ENCODE measurements around the gene ARL15. TPM values are rescaled to one million over a fixed set of nuclear protein-coding genes. Genes with fewer than 3 reads are reported as not detected.

Gene ARL15
- total RNA-seq, 3 donors from 2014 or later = 29.0 to 65.0 (median 42.9) TPM

DNA sequence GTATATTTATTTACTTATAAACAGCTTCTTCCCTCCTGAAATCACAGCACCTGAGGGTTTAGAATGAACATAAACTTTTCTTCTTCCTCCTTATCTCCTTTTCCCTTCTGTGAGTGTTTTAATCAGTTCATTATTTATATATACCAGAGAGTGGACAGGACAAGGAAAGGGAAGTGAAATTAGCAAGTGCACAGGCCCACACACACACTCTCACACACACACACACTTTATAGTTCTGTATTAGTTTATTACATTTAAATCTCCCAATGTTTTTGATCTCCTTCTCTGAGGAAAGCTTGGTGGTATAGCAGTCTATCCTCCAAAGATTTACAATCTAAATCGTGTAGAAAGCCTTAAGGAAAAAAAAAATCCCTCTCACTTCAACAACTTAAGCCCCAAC lies 396.4 kb downstream of the ARL15 start:
- DNase-seq (ENCODE audit: low spot score in 2 of 2) = no peak
- no peak overlapping the region for H3K27ac ChIP-seq
- no peaks in the 10 kb centered on the region for H3K36me3 ChIP-seq
- intact Hi-C loops (cut with DNase I; ENCODE audit: low total_unique reads) = no loop called here
- H3K4me1 ChIP-seq = no peaks in the 10 kb centered on the region
- H3K4me3 ChIP-seq = no peak overlapping the region
- no peaks in the 10 kb centered on the region for H3K27me3 ChIP-seq
- no peaks in the 10 kb centered on the region for H3K9me3 ChIP-seq
- TF ChIP-seq, protein P1, sequence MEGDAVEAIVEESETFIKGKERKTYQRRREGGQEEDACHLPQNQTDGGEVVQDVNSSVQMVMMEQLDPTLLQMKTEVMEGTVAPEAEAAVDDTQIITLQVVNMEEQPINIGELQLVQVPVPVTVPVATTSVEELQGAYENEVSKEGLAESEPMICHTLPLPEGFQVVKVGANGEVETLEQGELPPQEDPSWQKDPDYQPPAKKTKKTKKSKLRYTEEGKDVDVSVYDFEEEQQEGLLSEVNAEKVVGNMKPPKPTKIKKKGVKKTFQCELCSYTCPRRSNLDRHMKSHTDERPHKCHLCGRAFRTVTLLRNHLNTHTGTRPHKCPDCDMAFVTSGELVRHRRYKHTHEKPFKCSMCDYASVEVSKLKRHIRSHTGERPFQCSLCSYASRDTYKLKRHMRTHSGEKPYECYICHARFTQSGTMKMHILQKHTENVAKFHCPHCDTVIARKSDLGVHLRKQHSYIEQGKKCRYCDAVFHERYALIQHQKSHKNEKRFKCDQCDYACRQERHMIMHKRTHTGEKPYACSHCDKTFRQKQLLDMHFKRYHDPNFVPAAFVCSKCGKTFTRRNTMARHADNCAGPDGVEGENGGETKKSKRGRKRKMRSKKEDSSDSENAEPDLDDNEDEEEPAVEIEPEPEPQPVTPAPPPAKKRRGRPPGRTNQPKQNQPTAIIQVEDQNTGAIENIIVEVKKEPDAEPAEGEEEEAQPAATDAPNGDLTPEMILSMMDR (IDR thresholded peaks at IDR 0.05) = no peak
- no peak for TF ChIP-seq POLR2AphosphoS5 (IDR thresholded peaks at IDR 0.05)
- no peak for TF ChIP-seq POLR2A (IDR thresholded peaks at IDR 0.05)

DNA sequence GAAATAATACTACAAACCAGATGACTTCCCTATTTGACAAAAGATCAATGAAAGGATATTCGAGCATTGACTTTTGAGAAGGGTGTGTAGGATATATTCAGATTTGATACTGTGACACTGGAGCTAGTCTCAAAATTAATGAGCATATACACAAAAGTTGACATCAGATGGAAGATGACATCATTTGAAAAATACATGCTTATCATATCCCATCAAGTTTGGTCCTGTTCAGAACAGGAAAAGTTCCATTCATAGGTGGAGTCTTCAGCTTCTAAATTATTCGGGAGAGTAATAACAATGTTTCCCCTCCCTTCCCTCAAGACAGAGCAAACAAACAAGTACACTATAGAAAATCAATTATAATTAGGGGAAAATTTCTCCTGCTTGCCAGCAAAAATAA lies 401.6 kb downstream of the ARL15 start:
- H3K36me3 ChIP-seq = no peaks in the 10 kb centered on the region
- no peaks in the 10 kb centered on the region for H3K4me1 ChIP-seq
- intact Hi-C loops (cut with DNase I; ENCODE audit: low total_unique reads) = no loop called here
- no peaks in the 10 kb centered on the region for H3K27me3 ChIP-seq
- TF ChIP-seq POLR2AphosphoS5 (IDR thresholded peaks at IDR 0.05) (no peak), POLR2A (IDR thresholded peaks at IDR 0.05) (no peak)
- TF ChIP-seq, protein P1 (IDR thresholded peaks at IDR 0.05) = no peak
- H3K27ac ChIP-seq = no peak overlapping the region
- H3K9me3 ChIP-seq = no peaks in the 10 kb centered on the region
- no peak for DNase-seq (ENCODE audit: low spot score in 2 of 2)
- H3K4me3 ChIP-seq = no peak overlapping the region

DNA sequence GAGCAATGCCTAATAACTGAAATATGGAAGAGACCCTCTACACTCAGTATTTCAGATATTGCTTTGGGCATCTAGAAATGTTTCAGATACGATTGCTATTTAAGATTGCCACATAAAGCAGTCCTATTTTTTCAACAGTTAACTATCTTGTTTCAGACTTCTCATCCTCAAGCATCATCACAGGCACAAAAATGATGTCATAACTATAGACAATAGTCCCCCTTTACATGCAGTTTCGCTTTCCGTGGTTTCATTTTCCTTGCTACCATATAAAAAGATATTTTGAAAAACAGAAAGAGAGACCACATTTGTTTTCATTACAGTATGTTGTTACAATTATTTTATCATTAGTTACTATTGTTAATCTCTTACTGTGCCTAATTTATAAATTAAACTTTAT lies 402.5 kb downstream of the ARL15 start:
- TF ChIP-seq POLR2A (IDR thresholded peaks at IDR 0.05) = no peak
- TF ChIP-seq POLR2AphosphoS5 (IDR thresholded peaks at IDR 0.05) = no peak
- TF ChIP-seq, protein P1 (IDR thresholded peaks at IDR 0.05) = no peak
- no peaks in the 10 kb centered on the region for H3K4me1 ChIP-seq
- no peaks in the 10 kb centered on the region for H3K27me3 ChIP-seq
- H3K4me3 ChIP-seq = no peak overlapping the region
- intact Hi-C loops (cut with DNase I; ENCODE audit: low total_unique reads) = no loop called here
- H3K36me3 ChIP-seq = no peaks in the 10 kb centered on the region
- no peak for DNase-seq (ENCODE audit: low spot score in 2 of 2)
- no peak overlapping the region for H3K27ac ChIP-seq
- H3K9me3 ChIP-seq = no peaks in the 10 kb centered on the region

DNA sequence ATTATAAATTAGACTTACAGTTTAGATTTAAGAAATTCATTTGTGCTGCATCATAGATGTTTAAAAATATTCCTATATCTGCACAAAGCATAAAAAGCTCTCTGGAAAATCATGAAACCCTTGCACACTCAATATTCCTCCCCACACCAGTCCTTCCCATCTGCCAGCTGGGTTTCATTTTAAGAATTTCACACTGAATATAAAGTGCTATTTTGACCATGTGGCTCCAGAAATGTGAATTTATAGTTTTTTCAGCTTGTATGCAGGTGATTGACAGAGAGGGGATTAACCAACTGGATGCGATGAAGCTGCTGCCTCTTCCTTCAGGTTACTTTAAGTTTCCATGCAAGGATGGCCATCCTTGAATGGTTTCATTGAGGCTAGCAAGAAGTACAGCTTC lies 403.6 kb downstream of the ARL15 start:
- no peaks in the 10 kb centered on the region for H3K4me1 ChIP-seq
- no peaks in the 10 kb centered on the region for H3K27me3 ChIP-seq
- H3K4me3 ChIP-seq = no peak overlapping the region
- no peaks in the 10 kb centered on the region for H3K9me3 ChIP-seq
- DNase-seq (ENCODE audit: low spot score in 2 of 2) = no peak
- no peaks in the 10 kb centered on the region for H3K36me3 ChIP-seq
- H3K27ac ChIP-seq = no peak overlapping the region
- TF ChIP-seq, protein P1 (IDR thresholded peaks at IDR 0.05) = no peak
- TF ChIP-seq POLR2AphosphoS5 (IDR thresholded peaks at IDR 0.05) (no peak), POLR2A (IDR thresholded peaks at IDR 0.05) (no peak)
- intact Hi-C loops (cut with DNase I; ENCODE audit: low total_unique reads) = no loop called here

DNA sequence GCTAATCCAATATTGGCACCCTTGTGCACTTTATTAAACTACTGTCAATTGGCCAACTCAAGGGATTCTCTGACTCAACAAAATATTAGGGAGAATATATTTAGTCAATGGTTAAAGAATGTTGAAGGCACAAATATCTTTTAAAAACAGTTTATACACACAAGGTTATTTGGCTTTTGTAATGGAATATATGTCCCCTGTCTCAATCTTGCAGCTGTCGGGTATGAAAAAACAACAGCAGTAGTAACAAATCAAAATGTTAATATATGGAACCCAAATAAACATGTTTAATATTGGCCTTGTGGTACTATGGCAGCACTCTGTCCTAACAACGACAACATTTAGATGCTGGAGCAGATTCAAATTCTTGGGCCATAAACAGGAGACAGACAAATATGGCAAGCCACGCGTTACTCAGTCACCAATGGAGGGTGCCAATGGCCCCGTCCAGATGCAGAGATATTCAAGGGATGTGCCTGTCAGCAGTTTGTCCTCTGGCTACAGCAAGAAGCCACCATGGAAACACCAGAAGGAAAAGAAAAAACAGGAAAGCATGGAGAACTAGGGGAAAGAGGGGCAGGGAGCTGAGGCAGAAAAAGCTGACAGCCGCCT lies 408.0 kb downstream of the ARL15 start:
- intact Hi-C loops (cut with DNase I; ENCODE audit: low total_unique reads) = no loop called here
- Histone ChIP-seq H3K4me1 (no peaks in the 10 kb centered on the region), H3K27ac (no peak overlapping the region), H3K36me3 (no peaks in the 10 kb centered on the region), H3K9me3 (no peaks in the 10 kb centered on the region), H3K4me3 (no peak overlapping the region), H3K27me3 (no peaks in the 10 kb centered on the region)
- DNase-seq (ENCODE audit: low spot score in 2 of 2) = no peak
- TF ChIP-seq, protein P1 (IDR thresholded peaks at IDR 0.05) = no peak
- TF ChIP-seq POLR2A (IDR thresholded peaks at IDR 0.05) (no peak), POLR2AphosphoS5 (IDR thresholded peaks at IDR 0.05) (no peak)

All from breast epithelium (tissue), 4 donors.